Spleen (tissue), 11 donors: ENCODE results near the gene ERBB2. TPM values are rescaled to one million over a fixed set of nuclear protein-coding genes. Genes with fewer than 3 reads are reported as not detected.

ENCODE experiments used
- DNase-seq: peaks from one replicate; pipeline ENCODE4 v3.0.0-alpha.2; 2020
- H3K27ac ChIP-seq, 8 donors: fragments of 200-600 bp; sonication (generic) in 7 of 8; 1 replicate in 4 of 8; 2 replicates in 4 of 8; pipeline versions ENCODE4 v1.5.0 to v1.8.0; 2016 to 2021; ENCODE audit warnings: inconsistent platforms in 4 of 8, mild to moderate bottlenecking in 4 of 8, moderate library complexity in 1 of 8
- H3K27me3 ChIP-seq, 7 donors: fragments of 200-600 bp; sonication (generic) in 6 of 7; replicated peaks in 1 of 7; 1 replicate in 4 of 7; 2 replicates in 3 of 7; pipeline versions ENCODE4 v1.5.0 to v1.8.0; 2016 to 2021; ENCODE audit warnings: inconsistent platforms in 3 of 7, mild to moderate bottlenecking in 1 of 7
- H3K36me3 ChIP-seq, 6 donors: fragments of 200-600 bp; sonication (generic) in 5 of 6; 1 replicate in 4 of 6; 2 replicates in 2 of 6; pipeline versions ENCODE4 v1.5.0 to v1.8.0; 2016 to 2021; ENCODE audit warnings: inconsistent platforms in 2 of 6
- H3K4me1 ChIP-seq, 6 donors: fragments of 200-600 bp; sonication (generic) in 5 of 6; 1 replicate in 3 of 6; 2 replicates in 3 of 6; pipeline versions ENCODE4 v1.5.0 to v1.8.0; 2016 to 2021; ENCODE audit warnings: inconsistent platforms in 3 of 6
- H3K4me3 ChIP-seq, 8 donors: fragments of 200-600 bp; sonication (generic) in 7 of 8; 1 replicate in 4 of 8; 2 replicates in 4 of 8; pipeline versions ENCODE4 v1.5.0 to v1.8.0; 2016 to 2021; ENCODE audit warnings: inconsistent platforms in 4 of 8, mild to moderate bottlenecking in 4 of 8, moderate library complexity in 2 of 8
- H3K9me3 ChIP-seq, 8 donors: fragments of 200-600 bp; sonication (generic) in 7 of 8; 1 replicate in 4 of 8; 2 replicates in 4 of 8; pipeline versions ENCODE4 v1.5.0 to v1.8.0; 2016 to 2021; ENCODE audit warnings: inconsistent platforms in 4 of 8
- CTCF ChIP-seq, 11 experiments: fragments of 200-600 bp in 7 of 11; fragments of 450-650 bp in 4 of 11; sonication (generic) in 4 of 11; IDR thresholded peaks in 8 of 11; conservative IDR thresholded peaks in 3 of 11; 1 replicate in 7 of 11; 2 replicates in 4 of 11; pipeline versions ENCODE4 v1.4.0 to v1.8.0; 2016 to 2021; ENCODE audit warnings: antibody characterized with exemption in 11 of 11, inconsistent platforms in 4 of 11, mild to moderate bottlenecking in 1 of 11
- POLR2A ChIP-seq, 3 donors: fragments of 450-650 bp; IDR thresholded peaks; one replicate each; pipeline ENCODE4 v1.5.1; 2017; ENCODE audit warnings: antibody characterized with exemption in 3 of 3, mild to moderate bottlenecking in 1 of 3
- POLR2AphosphoS5 ChIP-seq, 3 donors: sonication (generic); formaldehyde crosslinking; IDR thresholded peaks; one replicate each; pipeline ENCODE4 v1.5.1; 2017; ENCODE audit warnings: antibody characterized with exemption in 3 of 3
- WGBS, 5 donors: extraction: QIAGEN DNeasy Blood & Tissue Kit in 3 of 5; methylation state at CpG; one replicate each; pipeline versions ENCODE4 v1.1.5 to v1.1.7; 2013 to 2018; 5-methylcytosine and 5-hydroxymethylcytosine counted together
- intact Hi-C: fragments of 100-400 bp; cut with DNase I; formaldehyde crosslinking; loops from one replicate; pipeline ENCODE4 v1.15.0; 2023; ENCODE audit warnings: low total_unique reads
- polyA plus RNA-seq, 3 donors: library from polyadenylated mRNA; stranded (reverse); fragments of 200-250 nt; gene quantifications; one replicate each; pipeline ENCODE4 v1.2.1, GENCODE V29; 2013
- total RNA-seq, 7 donors: library from RNA; depleted of rRNA in 3 of 7; stranded (reverse); fragments of >200 nt in 3 of 7; fragmentation: NEBNext Ultra II Directional in 4 of 7; extraction: Animal tissue kit (Norgen Biotek cat#: 25700) in 4 of 7; gene quantifications; one replicate each; pipeline versions ENCODE4 v1.1.0 to v1.2.1, GENCODE V29; 2016 to 2021
- donor health status: healthy with polysubstance abuse.
- donor health status: DM: no; HTN: no; CAD: no; lungs with moderate emphysema.
- donor health status: DM: no; HTN: no; CAD: no.
- donor health status: Bipolar disorder and iron deficiency.
- donor health status: healthy.
- donor health status: DM: no; HTN: no; CAD: no.
- donor health status: DM: yes; HTN: yes; CAD: no.

The ERBB2 gene
- total and polyA plus RNA-seq, 10 donors, result 3.4 to 15.9 (median 10.2) TPM

DNA sequence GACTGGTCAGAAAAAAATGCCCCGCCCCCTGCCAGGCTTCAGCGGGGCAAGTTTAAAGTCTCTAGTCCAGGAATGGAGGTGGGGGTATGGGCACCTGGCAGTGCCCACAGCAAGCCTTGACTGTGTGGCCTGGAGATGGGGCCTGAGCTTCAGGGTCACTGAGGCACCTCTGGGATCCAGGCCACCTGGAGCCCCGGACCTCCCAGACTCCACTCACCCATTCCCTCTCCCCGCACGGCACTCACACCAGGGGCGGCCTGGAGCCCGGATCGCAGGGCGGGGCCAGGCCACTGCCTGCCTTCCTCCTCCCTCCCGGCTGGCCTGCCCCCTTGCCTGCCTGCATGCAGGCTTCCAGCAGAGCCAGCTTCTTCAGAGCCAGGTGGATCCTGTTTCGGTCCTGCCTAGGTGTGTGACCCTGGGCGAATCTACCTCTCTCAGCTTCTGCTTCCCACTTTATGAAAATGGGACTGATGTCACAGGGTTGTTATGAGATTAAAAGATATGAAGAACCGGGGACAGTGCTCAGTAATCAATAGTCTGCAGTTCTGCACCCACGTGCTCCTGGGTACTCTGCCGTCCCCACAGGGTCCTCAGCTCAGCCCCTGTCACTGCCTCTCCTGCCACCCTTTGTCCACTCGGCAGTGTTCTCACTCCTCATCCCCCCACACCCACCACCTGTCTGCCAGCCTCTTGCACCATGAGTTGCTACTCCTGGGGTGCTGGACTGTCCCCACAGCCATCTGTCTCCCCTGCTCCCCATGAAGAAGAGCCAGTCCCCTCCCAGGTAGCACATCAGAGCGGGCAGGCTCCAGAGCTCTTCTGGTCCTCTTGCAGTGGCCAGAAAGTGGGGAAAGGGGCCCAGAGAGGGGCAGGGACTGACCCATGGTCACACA, 35.9 kb upstream of the ERBB2 start:
- no peak overlapping the region for H3K4me3 ChIP-seq
- H3K27me3 ChIP-seq, result peaks cover 3 to 43% (median 27%) of the 10 kb centered on the region in 7 donors
- H3K4me1 ChIP-seq, result peaks cover 0 to 84% (median 41%) of the 10 kb centered on the region in 6 donors
- H3K27ac ChIP-seq, result no peak overlapping the region
- no peak for TF ChIP-seq CTCF (IDR thresholded peaks at IDR 0.05 in 8 of 11, conservative IDR thresholded peaks at IDR 0.05 in 3 of 11)
- no peak for TF ChIP-seq POLR2A (IDR thresholded peaks at IDR 0.05)
- peak in 2 of 3 donors; percentile 24 to 34 for TF ChIP-seq POLR2AphosphoS5 (IDR thresholded peaks at IDR 0.05)
- WGBS, 5 donors, result 57 to 82% (median 70%) methylated on average over 15 to 17 of the region's 17 CpGs
- intact Hi-C loops, result no loop called here
- DNase-seq, result peak; percentile 71
- H3K9me3 ChIP-seq, result no peaks in the 10 kb centered on the region
- peaks cover 0 to 54% (median 39%) of the 10 kb centered on the region in 6 donors for H3K36me3 ChIP-seq

GRCh38 chr17:39664581-39665561, 35.0 kb upstream of the ERBB2 start, which contains the start of gene TCAP:
TCAP (plus strand) TSS chr17:39665349; CDS start chr17:39665360, 11 bp downstream.
- Histone ChIP-seq H3K4me1 (peaks cover 0 to 81% (median 35%) of the 10 kb centered on the region in 6 donors), H3K27me3 (peaks cover 4 to 53% (median 34%) of the 10 kb centered on the region in 7 donors), H3K4me3 (no peak within 1 kb of the TSS), H3K9me3 (no peaks in the 10 kb centered on the region), H3K27ac (no peak within 1 kb of the TSS), H3K36me3 (peaks cover 0 to 45% (median 34%) of the 10 kb centered on the region in 6 donors)
- TF ChIP-seq POLR2AphosphoS5 (IDR thresholded peaks at IDR 0.05) (peak in 2 of 3 donors; percentile 17 to 26), POLR2A (IDR thresholded peaks at IDR 0.05) (no peak)
- 60 to 76% (median 61%) methylated on average over 13 to 15 of the region's 15 CpGs for WGBS, 5 donors
- peak; percentile 71 for DNase-seq
- intact Hi-C loops, result no loop called here

- peak; percentile 46 to 78 (median 52) for TF ChIP-seq POLR2AphosphoS5 (IDR thresholded peaks at IDR 0.05)
- no peak for TF ChIP-seq CTCF (IDR thresholded peaks at IDR 0.05 in 8 of 11, conservative IDR thresholded peaks at IDR 0.05 in 3 of 11)
- intact Hi-C loops, result no loop called here
- no peak overlapping the region for H3K27ac ChIP-seq
- DNase-seq, result peak; percentile 77
- peaks cover 0 to 36% (median 25%) of the 10 kb centered on the region in 6 donors for H3K36me3 ChIP-seq
- no peaks in the 10 kb centered on the region for H3K9me3 ChIP-seq
- no peak overlapping the region for H3K4me3 ChIP-seq
- peaks cover 0 to 72% (median 26%) of the 10 kb centered on the region in 6 donors for H3K4me1 ChIP-seq
- H3K27me3 ChIP-seq, result peaks cover 4 to 61% (median 38%) of the 10 kb centered on the region in 7 donors
- 53 to 71% (median 66%) methylated on average over 9 to 17 of the region's 17 CpGs; no CpG with 5 or more reads in 1 of the 5 donors for WGBS, 5 donors
These were observed 34.1 kb upstream of the ERBB2 start for GRCh38 chr17:39665642-39666224.

GRCh38 chr17:39666231-39666600, 33.6 kb upstream of the ERBB2 start:
- Histone ChIP-seq H3K36me3 (peaks cover 0 to 31% (median 20%) of the 10 kb centered on the region in 6 donors), H3K27me3 (peaks cover 4 to 66% (median 41%) of the 10 kb centered on the region in 7 donors), H3K9me3 (no peaks in the 10 kb centered on the region), H3K27ac (no peak overlapping the region), H3K4me3 (no peak overlapping the region), H3K4me1 (peaks cover 0 to 67% (median 25%) of the 10 kb centered on the region in 6 donors)
- intact Hi-C loops, result no loop called here
- no peak for DNase-seq
- no peak for TF ChIP-seq POLR2AphosphoS5 (IDR thresholded peaks at IDR 0.05)
- no peak for TF ChIP-seq CTCF (IDR thresholded peaks at IDR 0.05 in 8 of 11, conservative IDR thresholded peaks at IDR 0.05 in 3 of 11)
- no peak for TF ChIP-seq POLR2A (IDR thresholded peaks at IDR 0.05)
- 52 to 75% (median 60%) methylated on average over 2 of the region's 2 CpGs for WGBS, 5 donors
